Left lung (tissue), 10 donors: ENCODE measurements around the gene RASA3. TPM values are rescaled to one million over a fixed set of nuclear protein-coding genes. Genes with fewer than 3 reads are reported as not detected.

Source experiments
- ATAC-seq: fragments of 200-7000 bp; cut with Tn5 transposase; one replicate; pipeline ENCODE4 v1.9.1; 2020; ENCODE audit warnings: moderate library complexity
- DNase-seq, 4 donors: peaks; one replicate each; pipeline ENCODE4 v3.0.0-alpha.2; 2013 to 2020
- H3K27ac ChIP-seq, 2 donors: fragments of 200-600 bp; sonication (generic) in 1 of 2; one replicate each; pipeline versions ENCODE4 v1.5.0 to v1.8.0; 2020 to 2021
- H3K27me3 ChIP-seq, 2 donors: fragments of 200-600 bp; sonication (generic) in 1 of 2; one replicate each; pipeline versions ENCODE4 v1.5.0 to v1.8.0; 2020 to 2021
- H3K36me3 ChIP-seq, 2 donors: fragments of 200-600 bp; sonication (generic) in 1 of 2; one replicate each; pipeline versions ENCODE4 v1.5.0 to v1.8.0; 2020 to 2021
- H3K4me1 ChIP-seq, 2 donors: fragments of 200-600 bp; one replicate each; pipeline ENCODE4 v1.8.0; 2021
- H3K4me3 ChIP-seq, 2 donors: fragments of 200-600 bp; sonication (generic) in 1 of 2; one replicate each; pipeline versions ENCODE4 v1.5.0 to v1.8.0; 2020 to 2021; ENCODE audit warnings: mild to moderate bottlenecking in 1 of 2
- H3K9me3 ChIP-seq, 2 donors: fragments of 200-600 bp; sonication (generic) in 1 of 2; one replicate each; pipeline versions ENCODE4 v1.5.0 to v1.8.0; 2020 to 2021
- CTCF ChIP-seq, 2 donors: fragments of 200-600 bp; sonication (generic) in 1 of 2; IDR thresholded peaks; one replicate each; pipeline versions ENCODE4 v1.5.0 to v1.8.0; 2021; ENCODE audit warnings: antibody characterized with exemption in 2 of 2
- intact Hi-C, 2 donors: fragments of 100-400 bp; cut with DNase I; formaldehyde crosslinking; loops; one replicate each; pipeline versions ENCODE4 v1.11.2 to v1.14.2; 2022
- polyA plus RNA-seq, 6 donors: library from polyadenylated mRNA; unstranded; fragments of 120-200 nt; gene quantifications; one replicate each; pipeline ENCODE4 v1.2.1, GENCODE V29; 2013; ENCODE audit not compliant: insufficient read length in 6 of 6
- total RNA-seq, 2 donors: library from RNA; stranded (reverse); fragmentation: NEBNext Ultra II Directional; extraction: Animal tissue kit (Norgen Biotek cat#: 25700); gene quantifications; one replicate each; pipeline ENCODE4 v1.2.1, GENCODE V29; 2021
- donor health status: DM: no; HTN: yes; CAD: no.
- donor health status: DM: no; HTN: no; CAD: no.

RASA3 gene
- total and polyA plus RNA-seq, 8 donors, result 11.4 to 22.2 (median 12.7) TPM

- peaks cover 0 to 22% of the 10 kb centered on the region in 2 donors for H3K4me1 ChIP-seq
- ATAC-seq (peak; percentile 16), DNase-seq (no peak)
- intact Hi-C loops, result no loop called here
- H3K9me3 ChIP-seq, result no peaks in the 10 kb centered on the region
- no peaks in the 10 kb centered on the region for H3K36me3 ChIP-seq
- no peak overlapping the region for H3K4me3 ChIP-seq
- H3K27ac ChIP-seq, result no peak overlapping the region
- no peak for TF ChIP-seq CTCF (IDR thresholded peaks at IDR 0.05)
- H3K27me3 ChIP-seq, result no peaks in the 10 kb centered on the region
These were observed 16.1 kb upstream of the RASA3 start for GRCh38 chr13:114148521-114148855.

- Histone ChIP-seq H3K9me3 (no peaks in the 10 kb centered on the region), H3K27ac (no peak overlapping the region), H3K4me3 (no peak overlapping the region), H3K27me3 (no peaks in the 10 kb centered on the region), H3K4me1 (peaks cover 2 to 27% of the 10 kb centered on the region in 2 donors), H3K36me3 (no peaks in the 10 kb centered on the region)
- no peak for DNase-seq
- no peak for TF ChIP-seq CTCF (IDR thresholded peaks at IDR 0.05)
- intact Hi-C loops, result no loop called here
- no peak for ATAC-seq
These were observed 15.5 kb upstream of the RASA3 start for GRCh38 chr13:114147803-114148520.

- Histone ChIP-seq H3K4me1 (peaks cover 5 to 36% of the 10 kb centered on the region in 2 donors), H3K4me3 (no peak overlapping the region), H3K36me3 (no peaks in the 10 kb centered on the region), H3K27ac (no peak overlapping the region), H3K27me3 (no peaks in the 10 kb centered on the region), H3K9me3 (no peaks in the 10 kb centered on the region)
- TF ChIP-seq CTCF (IDR thresholded peaks at IDR 0.05), result no peak
- DNase-seq (peak in 1 of 4 donors; percentile 58), ATAC-seq (no peak)
- intact Hi-C loops, result no loop called here
These were observed 14.2 kb upstream of the RASA3 start for GRCh38 chr13:114146629-114147028.

GRCh38 chr13:114146173-114146572, 13.8 kb upstream of the RASA3 start:
- ATAC-seq, result no peak
- peak in 1 of 4 donors; percentile 61 for DNase-seq
- intact Hi-C loops, result no loop called here
- Histone ChIP-seq H3K36me3 (no peaks in the 10 kb centered on the region), H3K27me3 (no peaks in the 10 kb centered on the region), H3K9me3 (no peaks in the 10 kb centered on the region), H3K4me3 (no peak overlapping the region), H3K27ac (no peak overlapping the region), H3K4me1 (peaks cover 5 to 33% of the 10 kb centered on the region in 2 donors)
- no peak for TF ChIP-seq CTCF (IDR thresholded peaks at IDR 0.05)

GRCh38 chr13:114145722-114146121, 13.3 kb upstream of the RASA3 start:
- H3K27me3 ChIP-seq, result peaks cover 0 to 3% of the 10 kb centered on the region in 2 donors
- H3K27ac ChIP-seq, result no peak overlapping the region
- H3K4me3 ChIP-seq, result no peak overlapping the region
- H3K36me3 ChIP-seq, result no peaks in the 10 kb centered on the region
- peaks cover 5 to 30% of the 10 kb centered on the region in 2 donors for H3K4me1 ChIP-seq
- no peak for DNase-seq
- no peak for ATAC-seq
- TF ChIP-seq CTCF (IDR thresholded peaks at IDR 0.05), result no peak
- no peaks in the 10 kb centered on the region for H3K9me3 ChIP-seq
- intact Hi-C loops, result no loop called here
